ENCODE measurements around the gene FGF11. TPM values are rescaled to one million over a fixed set of nuclear protein-coding genes. Genes with fewer than 3 reads are reported as not detected.

The FGF11 gene
- total and polyA plus RNA-seq, 12 donors, result 10.2 to 76.7 (median 22.2) TPM

GRCh38 chr17:7466318-7466638 lies 27.0 kb downstream of the FGF11 start:
- 61 to 81% (median 73%) methylated on average over 9 of the region's 9 CpGs for WGBS, 4 donors
- no peaks in the 10 kb centered on the region for H3K27me3 ChIP-seq
- peaks cover 32 to 39% of the 10 kb centered on the region in 2 donors for H3K4me1 ChIP-seq (replicated peaks in 1 of 2)
- H3K4me3 ChIP-seq, result peak overlapping the region in 1 of 4 donors; percentile 2
- no peak for DNase-seq
- peak overlapping the region; percentile 78 to 95 (median 92) for H3K27ac ChIP-seq
- TF ChIP-seq POLR2A (IDR thresholded peaks at IDR 0.05) (no peak), CTCF (IDR thresholded peaks at IDR 0.05) (no peak)
- H3K36me3 ChIP-seq (replicated peaks in 1 of 2), result peaks cover 0 to 43% of the 10 kb centered on the region in 2 donors
- intact Hi-C loops (cut with DNase I), result no loop called here
- no peaks in the 10 kb centered on the region for H3K9me3 ChIP-seq (replicated peaks in 1 of 3)

- WGBS, 4 donors, result 30 to 51% (median 42%) methylated on average over 6 to 16 of the region's 16 CpGs
- intact Hi-C loops (cut with DNase I), result no loop called here
- peak; percentile 92 to 97 (median 96) for DNase-seq
- TF ChIP-seq CTCF (IDR thresholded peaks at IDR 0.05), result no peak
- peak in 1 of 2 donors; percentile 51 for TF ChIP-seq POLR2A (IDR thresholded peaks at IDR 0.05)
- no peaks in the 10 kb centered on the region for H3K27me3 ChIP-seq
- H3K9me3 ChIP-seq (replicated peaks in 1 of 3), result no peaks in the 10 kb centered on the region
- peaks cover 32 to 45% of the 10 kb centered on the region in 2 donors for H3K4me1 ChIP-seq (replicated peaks in 1 of 2)
- H3K36me3 ChIP-seq (replicated peaks in 1 of 2), result peaks cover 0 to 41% of the 10 kb centered on the region in 2 donors
- H3K4me3 ChIP-seq, result peak overlapping the region in 1 of 4 donors; percentile 2
- peak overlapping the region; percentile 78 to 95 (median 92) for H3K27ac ChIP-seq
These were observed 27.5 kb downstream of the FGF11 start for GRCh38 chr17:7466639-7467341.

GRCh38 chr17:7467498-7467897 lies 28.2 kb downstream of the FGF11 start:
- intact Hi-C loops (cut with DNase I), result no loop called here
- H3K27ac ChIP-seq, result peak overlapping the region; percentile 78 to 95 (median 92)

GRCh38 chr17:7468290-7468689 lies 29.0 kb downstream of the FGF11 start:
- intact Hi-C loops (cut with DNase I), result no loop called here
- H3K9me3 ChIP-seq (replicated peaks in 1 of 3), result no peaks in the 10 kb centered on the region
- no peak for DNase-seq
- H3K27me3 ChIP-seq, result no peaks in the 10 kb centered on the region
- TF ChIP-seq CTCF (IDR thresholded peaks at IDR 0.05) (no peak), POLR2A (IDR thresholded peaks at IDR 0.05) (no peak)
- WGBS, 4 donors, result 90 to 98% (median 94%) methylated on average over 7 to 11 of the region's 11 CpGs
- H3K27ac ChIP-seq, result peak overlapping the region in 3 of 5 donors; percentile 24 to 81 (median 57)
- H3K36me3 ChIP-seq (replicated peaks in 1 of 2), result peaks cover 0 to 26% of the 10 kb centered on the region in 2 donors
- no peak overlapping the region for H3K4me3 ChIP-seq
- H3K4me1 ChIP-seq (replicated peaks in 1 of 2), result peaks cover 32 to 47% of the 10 kb centered on the region in 2 donors

More at GRCh38 chr17:7467498-7467897, 28.2 kb downstream of the FGF11 start:
- no peak overlapping the region for H3K4me3 ChIP-seq
- H3K27me3 ChIP-seq, result no peaks in the 10 kb centered on the region
- H3K9me3 ChIP-seq (replicated peaks in 1 of 3), result no peaks in the 10 kb centered on the region
- WGBS, 4 donors, result 77 to 92% (median 84%) methylated on average over 3 of the region's 3 CpGs
- no peak for TF ChIP-seq POLR2A (IDR thresholded peaks at IDR 0.05)
- no peak for TF ChIP-seq CTCF (IDR thresholded peaks at IDR 0.05)
- H3K4me1 ChIP-seq (replicated peaks in 1 of 2), result peaks cover 32 to 47% of the 10 kb centered on the region in 2 donors
- DNase-seq, result no peak
- H3K36me3 ChIP-seq (replicated peaks in 1 of 2), result peaks cover 0 to 34% of the 10 kb centered on the region in 2 donors

All from adrenal gland (tissue), 12 donors.